GM19328 (cell line): ENCODE data around the gene ITPR3.

Experiments
- ATAC-seq: cut with Tn5 transposase; IDR thresholded peaks from one replicate; pipeline ENCODE4 v1.9.1; 2021; ENCODE audit warnings: mild to moderate bottlenecking, moderate library complexity; ENCODE audit not compliant: unreplicated experiment

The ITPR3 gene

DNA sequence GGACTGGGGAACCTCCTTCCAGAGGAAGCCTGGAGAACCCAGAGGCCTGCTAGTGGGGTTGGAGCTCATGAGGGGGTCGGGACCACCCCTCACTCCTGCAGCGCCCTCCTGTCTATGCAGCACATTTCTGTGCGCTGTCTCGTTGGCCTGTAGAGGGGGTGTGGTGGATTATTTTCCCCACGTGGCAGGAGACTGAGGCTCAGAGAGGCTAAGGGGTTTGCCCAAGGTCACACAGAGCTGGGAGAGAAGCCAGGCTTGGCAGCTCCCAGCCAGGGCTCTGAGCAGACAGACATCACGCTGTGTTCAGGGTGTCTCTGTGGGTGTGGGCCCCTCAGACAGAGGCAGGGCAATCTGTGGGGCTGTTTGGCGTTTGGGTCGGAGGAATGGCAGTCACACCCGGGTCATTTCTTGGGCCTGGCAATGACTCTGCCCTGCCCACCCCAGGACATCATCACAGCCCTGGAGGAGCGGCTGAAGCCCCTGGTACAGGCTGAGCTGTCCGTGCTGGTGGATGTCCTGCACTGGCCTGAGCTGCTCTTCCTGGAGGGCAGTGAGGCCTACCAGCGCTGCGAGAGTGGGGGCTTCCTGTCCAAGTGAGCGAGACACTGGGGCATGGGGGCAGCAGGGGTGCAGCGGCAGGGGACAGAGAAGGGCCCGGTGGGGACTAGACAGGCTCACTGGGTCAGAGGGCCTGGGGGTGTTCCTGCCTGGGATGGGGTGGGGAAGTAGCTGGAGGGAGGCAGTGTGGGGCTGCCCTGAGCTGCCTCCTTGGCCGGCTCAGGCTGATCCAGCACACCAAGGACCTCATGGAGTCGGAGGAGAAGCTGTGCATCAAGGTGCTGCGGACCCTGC is 62.7 kb downstream of the ITPR3 start:
- ATAC-seq = no peak

DNA sequence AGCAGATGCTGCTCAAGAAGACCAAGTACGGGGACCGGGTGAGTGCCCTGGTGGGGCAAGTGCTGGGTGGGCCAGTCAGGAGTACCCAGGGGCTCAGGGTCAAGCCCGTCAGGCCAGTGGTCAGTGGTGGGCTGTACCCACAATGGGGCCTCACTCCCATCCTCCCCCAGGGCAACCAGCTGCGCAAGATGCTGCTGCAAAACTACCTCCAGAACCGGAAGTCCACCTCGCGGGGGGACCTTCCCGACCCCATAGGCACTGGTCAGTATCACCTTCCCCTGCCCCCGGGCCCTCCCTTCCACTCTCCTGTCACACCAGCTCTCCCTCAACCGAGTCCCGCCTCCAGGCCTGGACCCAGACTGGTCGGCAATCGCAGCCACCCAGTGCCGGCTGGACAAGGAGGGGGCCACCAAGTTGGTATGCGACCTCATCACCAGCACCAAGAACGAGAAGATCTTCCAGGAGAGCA is 63.3 kb downstream of the ITPR3 start:
- ATAC-seq = no peak

DNA sequence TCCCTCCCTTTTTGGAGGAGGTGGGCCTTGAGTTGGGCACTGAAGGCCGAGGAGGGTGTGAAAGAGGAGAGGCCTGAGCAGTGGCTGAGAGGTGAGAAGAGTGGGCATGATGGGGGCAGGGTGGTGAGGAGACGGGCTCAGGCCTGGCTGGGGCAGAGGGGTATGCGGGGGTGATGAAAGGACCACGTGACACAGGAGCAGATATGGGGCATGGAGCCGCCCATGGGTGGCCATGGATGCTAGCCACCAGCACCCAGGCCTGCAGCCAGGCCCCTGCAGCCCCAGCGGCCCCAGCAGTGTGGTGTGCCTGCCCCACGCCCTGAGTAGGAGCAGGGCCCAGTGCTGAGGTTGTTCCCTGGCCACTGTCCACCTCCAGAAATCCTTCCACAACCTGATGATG is 63.9 kb downstream of the ITPR3 start:
- no peak for ATAC-seq

DNA sequence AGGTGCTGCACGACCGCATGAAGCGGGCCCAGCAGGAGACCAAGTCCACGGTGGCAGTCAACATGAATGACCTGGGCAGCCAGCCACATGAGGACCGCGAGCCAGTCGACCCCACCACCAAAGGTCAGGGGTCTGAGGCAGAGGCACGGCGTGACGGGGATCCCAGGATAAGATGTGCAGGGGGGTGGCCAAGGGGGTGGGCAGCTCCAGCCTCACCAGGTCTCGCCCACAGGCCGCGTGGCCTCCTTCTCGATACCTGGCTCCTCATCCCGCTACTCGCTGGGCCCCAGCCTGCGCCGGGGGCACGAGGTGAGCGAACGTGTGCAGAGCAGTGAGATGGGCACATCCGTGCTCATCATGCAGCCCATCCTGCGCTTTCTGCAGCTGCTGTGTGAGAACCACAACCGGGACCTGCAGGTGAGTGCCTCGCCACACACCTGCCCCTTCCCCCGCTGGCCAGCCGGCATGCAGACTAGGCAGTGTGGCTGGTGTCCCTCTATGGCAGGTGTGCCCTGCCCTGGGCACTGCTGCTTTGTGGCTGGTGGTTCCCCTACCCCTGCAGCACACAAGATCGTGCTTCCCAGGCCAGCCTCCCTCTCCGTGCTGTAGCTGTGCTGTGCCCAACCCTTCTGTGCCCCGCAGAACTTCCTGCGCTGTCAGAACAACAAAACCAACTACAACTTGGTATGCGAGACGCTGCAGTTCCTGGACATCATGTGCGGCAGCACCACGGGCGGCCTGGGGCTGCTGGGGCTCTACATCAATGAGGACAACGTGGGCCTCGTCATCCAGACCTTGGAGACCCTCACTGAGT is 64.5 kb downstream of the ITPR3 start:
- no peak for ATAC-seq

DNA sequence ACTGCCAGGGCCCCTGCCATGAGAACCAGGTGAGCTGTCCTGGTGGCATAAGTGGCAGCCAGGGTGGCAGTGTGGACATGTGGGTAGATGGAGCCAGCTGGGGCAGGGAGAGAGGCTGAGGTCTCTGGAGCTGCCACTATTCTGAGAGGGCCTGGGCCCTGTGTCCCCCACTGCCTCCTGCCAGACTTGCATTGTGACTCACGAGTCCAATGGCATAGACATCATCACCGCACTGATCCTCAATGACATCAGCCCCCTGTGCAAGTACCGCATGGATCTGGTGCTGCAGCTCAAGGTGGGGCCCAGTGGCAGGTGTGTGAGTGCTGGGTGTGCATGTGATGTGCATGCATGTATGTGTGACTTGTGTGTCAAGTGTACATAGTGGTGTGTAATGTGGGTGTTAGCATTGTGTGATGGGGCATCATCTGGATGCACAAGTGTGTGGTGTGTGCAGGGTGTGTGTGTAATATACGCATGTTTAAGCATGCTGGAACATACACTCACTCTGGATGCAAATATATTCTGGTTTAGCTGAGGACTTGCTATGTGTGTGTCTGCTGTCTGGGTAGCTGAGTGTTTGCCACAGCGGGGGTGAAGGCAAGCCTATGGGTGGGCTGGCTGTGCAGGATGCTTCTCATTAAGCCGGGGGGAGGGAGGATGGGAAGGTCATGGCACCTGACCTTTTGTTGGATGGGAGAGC is 65.3 kb downstream of the ITPR3 start:
- no peak for ATAC-seq

DNA sequence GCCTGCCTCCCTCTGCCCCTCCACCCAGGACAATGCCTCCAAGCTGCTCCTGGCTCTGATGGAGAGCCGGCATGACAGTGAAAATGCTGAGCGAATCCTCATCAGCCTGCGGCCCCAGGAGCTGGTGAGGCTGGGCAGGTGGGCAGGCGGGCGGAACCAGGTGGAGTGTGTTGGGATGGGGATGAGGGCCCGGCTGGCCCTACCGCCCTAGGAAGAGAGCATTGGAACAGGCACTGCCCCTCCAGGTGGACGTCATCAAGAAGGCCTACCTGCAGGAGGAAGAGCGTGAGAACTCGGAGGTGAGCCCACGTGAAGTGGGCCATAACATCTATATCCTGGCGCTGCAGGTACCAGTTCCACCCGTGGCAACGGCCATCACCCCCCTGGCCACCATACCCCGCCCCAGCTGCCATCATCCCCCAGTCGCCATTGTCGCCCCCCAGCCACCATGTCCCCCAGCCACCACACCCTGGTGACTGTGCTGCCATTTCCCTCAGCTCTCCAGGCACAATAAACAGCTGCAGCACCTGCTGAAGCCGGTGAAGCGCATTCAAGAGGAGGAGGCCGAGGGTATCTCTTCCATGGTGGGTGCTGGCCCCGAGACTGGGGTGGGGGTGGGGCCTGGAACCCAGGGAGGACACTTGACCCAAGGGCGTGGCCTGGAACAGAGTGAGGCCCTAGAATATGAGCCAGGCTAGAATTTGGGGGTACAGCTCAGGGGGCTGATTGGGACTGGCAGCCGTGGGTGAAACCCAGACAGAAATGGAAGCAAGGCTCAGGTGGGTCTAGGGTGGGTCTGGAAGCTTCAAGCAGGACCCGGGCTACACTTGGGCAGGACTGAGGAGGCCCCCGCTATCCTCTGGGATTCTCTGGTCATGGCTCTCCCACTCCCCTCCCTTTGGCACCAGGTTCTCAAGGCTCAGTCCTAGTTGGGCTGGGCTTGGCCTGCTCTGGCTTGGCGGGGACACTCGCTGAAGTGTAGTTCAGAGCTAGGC is 66.2 kb downstream of the ITPR3 start:
- ATAC-seq = no peak

DNA sequence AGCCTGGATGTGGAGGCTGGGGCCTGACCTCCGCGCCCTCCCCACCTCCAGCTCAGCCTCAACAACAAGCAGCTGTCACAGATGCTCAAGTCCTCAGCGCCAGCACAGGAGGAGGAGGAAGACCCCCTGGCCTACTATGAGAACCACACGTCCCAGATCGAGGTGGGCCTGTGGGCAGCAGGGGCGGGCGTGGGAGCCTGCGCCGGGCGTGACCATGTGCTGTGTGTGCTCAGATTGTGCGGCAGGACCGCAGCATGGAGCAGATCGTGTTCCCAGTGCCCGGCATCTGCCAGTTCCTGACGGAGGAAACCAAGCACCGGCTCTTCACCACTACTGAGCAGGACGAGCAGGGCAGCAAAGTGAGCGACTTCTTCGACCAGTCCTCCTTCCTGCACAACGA is 66.9 kb downstream of the ITPR3 start:
- ATAC-seq = no peak

DNA sequence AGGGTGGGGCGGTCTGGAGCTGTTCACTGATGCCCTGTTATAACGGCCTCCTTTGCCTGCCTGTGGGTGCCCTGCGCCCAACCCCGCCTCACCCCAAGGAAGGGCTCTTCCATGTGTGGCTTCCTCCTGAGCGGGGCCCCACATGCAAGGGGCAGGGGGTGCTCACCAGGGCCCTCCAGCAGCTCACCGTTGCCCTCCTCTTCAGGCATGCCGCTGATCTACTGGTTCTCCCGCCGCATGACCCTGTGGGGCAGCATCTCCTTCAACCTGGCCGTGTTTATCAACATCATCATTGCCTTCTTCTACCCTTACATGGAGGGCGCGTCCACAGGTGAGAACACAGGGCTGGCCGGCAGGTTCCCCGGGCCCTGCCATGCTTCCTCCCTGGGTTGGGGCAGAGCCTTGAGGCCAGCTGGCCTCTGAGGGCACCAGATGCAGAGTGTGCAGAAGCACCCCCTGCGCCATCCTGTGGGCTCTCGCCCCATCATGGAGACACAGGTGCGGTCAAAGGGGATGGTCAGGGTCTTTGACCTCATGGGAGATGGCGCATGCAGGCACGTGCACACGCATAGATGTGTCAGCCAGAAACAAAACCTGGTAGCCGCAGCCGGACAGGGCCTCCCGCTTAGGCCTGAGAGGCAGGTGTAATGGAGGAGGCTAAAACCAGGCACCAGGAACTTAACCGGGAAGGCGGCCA is 67.5 kb downstream of the ITPR3 start:
- ATAC-seq = no peak

DNA sequence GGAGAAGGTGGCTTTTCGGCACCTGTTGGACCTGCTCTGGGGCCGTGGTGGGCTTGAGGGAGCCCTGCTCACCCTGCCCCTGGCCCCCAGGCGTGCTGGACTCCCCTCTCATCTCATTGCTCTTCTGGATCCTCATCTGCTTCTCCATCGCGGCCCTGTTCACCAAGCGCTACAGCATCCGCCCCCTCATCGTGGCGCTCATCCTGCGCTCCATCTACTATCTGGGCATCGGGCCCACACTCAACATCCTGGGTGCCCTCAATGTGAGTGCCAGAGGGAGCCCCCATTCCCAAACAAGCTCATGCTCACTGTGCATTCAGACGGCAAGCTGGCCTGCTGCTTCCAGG is 68.0 kb downstream of the ITPR3 start:
- ATAC-seq = no peak

DNA sequence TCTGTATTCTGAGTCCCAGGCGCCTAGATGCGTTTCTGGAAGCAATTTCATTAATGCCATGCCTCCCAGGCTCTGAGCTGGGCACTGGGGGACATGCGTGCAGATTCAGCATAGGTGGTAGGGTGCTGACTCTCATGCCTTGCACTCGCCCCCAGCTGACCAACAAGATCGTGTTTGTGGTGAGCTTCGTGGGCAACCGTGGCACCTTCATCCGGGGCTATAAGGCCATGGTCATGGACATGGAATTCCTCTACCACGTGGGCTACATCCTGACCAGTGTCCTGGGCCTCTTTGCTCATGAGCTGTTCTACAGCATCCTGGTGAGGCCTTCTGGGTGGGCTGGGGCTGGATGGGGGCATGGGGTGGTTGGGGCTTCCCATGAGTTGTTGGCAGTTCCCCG is 68.8 kb downstream of the ITPR3 start:
- no peak for ATAC-seq

DNA sequence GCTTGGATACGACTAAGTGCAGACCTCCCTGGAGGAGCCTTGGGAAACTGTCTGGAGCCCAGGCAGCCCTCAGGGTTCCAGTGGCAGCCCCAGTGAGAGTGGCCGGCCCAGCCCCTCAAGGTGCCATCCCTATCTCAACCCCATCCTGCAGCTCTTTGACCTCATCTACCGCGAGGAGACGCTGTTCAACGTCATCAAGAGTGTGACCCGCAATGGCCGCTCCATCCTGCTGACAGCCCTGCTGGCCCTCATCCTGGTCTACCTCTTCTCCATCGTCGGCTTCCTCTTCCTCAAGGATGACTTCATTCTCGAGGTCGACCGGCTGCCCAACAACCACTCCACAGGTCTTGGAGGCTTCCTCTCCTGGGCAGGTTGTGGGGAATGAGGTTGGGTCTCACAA is 69.6 kb downstream of the ITPR3 start:
- no peak for ATAC-seq

DNA sequence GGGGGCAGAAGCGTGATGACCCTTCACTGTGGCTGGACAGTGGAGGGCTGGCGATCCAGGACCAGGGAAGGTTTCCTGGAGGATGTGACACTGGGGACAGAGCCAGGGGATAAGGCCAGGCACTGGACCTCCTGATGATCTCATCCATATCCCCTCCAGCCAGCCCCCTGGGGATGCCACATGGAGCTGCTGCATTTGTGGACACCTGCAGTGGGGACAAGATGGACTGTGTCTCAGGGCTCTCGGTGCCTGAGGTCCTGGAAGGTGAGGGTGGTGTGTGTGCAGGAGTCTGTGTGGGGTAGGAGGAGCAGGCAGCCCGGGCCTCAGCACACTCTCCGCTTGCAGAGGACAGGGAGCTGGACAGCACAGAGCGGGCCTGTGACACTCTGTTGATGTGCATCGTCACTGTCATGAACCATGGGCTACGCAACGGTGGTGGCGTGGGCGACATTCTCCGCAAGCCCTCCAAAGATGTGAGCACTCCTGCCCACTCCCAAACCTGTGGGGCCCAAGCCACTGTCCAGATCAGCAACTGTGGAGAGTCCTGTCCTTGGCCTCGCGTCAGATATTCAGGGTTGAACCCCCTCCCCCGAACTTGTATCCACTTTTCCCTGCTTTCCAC is 70.4 kb downstream of the ITPR3 start:
- no peak for ATAC-seq

DNA sequence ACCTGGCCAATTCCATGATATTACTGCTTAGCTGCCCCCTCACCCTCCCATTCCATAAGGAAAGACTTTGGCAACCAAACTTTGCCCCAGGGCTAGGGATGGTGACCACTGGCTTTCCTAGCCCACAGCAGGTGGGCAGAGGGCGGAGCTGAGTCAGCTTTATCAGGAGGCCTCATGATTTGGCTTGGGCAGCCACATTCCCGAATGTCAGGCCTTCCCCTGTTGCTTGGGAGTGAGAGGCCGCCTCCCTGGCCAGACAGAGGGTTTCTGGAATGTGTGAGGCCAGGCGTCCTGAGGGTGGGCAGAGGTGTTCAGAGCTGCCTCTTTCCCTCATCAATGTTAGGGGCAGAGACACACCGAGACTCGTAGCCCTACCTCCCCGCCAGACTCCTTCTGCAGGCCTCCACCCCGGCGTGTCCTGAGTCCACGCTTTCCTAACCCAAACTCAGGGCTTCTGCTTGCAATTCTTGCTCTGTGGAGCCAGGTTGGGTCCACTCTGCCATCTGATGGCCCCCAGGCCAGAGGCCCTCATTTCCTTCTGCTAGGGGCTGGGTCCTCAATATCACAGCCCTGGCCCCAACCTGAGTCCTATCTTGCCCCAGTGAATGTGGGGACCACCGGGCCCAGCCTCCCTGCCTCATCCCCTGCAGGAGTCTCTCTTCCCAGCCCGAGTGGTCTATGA is 71.1 kb downstream of the ITPR3 start:
- ATAC-seq = no peak

DNA sequence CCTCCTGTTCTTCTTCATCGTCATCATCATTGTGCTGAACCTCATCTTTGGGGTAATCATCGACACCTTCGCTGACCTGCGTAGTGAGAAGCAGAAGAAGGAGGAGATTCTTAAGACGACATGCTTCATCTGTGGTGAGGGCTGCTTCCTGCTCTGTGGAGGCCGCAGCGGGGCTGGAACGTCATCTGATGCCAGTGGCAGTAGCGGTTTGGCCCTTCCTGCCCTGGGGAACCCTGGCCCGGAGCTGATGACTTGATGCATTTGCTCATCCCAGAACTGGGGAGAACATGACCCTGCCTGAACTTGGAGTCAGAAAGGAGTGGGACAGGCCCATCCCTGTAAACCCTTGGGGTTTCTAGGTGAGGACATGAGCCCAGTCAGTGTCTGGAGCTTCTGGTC is 71.6 kb downstream of the ITPR3 start:
- no peak for ATAC-seq

DNA sequence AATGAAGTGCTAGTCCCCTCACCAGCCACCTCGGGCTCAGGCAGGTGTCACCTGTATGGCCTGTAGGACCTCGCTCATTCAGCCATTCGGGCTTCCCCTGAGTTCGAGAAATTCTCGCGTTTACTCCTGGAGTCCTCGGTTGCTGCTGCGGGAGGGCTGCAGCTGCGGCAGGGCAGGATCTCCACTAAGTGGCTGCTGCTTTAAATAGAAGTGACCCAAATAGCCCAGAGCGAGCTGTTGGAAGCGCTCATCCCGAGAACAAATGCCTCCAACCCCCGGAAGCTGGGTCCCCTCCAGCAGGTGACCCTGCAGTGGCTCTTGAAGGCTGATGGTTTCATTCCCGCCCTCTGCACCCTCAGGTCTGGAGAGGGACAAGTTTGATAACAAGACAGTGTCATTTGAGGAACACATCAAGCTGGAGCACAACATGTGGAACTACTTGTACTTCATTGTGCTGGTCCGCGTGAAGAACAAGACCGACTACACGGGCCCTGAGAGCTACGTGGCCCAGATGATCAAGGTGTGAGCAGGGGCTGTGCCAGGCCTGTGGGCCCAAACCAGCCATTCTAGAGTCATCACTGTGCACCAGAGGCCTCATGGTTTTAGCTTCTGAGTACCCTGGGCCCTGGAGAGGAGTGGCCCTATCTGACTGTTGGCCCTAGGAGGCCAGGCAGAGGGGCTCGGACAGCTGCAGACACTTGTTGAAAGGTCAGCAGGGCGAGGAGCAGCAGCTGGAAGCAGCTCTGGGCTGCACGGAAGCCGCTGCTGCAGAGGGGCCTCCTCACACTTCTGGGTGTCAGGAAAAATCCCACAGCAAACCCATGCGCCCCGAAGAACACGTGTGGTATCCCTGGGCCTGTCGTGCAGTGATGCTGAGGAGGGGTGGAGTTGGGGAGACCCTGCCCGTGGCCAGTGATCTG is 72.3 kb downstream of the ITPR3 start:
- ATAC-seq = no peak

DNA sequence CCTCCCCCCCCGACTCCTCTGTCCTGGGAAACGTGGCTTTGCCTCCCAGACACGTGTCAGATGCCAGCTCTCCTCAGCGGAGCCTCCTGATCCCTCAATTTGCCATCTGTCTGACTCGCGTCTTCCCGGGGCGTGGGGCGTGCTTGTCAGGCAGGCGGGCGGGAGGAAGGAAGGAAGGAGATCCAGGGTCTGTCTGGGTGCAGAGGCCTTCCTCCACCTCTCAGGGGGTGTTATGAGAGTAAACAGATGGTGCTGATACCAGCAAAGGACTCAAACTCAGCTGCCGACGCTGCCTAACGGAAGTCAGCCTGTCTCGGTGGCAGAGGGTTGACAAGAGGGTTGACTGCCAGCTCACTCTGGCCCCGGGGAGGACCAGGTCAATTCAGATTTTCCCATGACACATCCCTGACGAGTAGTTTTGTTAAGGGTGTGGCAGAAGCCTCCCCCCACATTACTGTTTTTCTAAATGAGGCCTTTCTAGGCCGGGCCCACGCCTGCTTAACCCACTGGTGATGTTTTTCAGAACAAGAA is 73.3 kb downstream of the ITPR3 start:
- ATAC-seq = no peak

DNA sequence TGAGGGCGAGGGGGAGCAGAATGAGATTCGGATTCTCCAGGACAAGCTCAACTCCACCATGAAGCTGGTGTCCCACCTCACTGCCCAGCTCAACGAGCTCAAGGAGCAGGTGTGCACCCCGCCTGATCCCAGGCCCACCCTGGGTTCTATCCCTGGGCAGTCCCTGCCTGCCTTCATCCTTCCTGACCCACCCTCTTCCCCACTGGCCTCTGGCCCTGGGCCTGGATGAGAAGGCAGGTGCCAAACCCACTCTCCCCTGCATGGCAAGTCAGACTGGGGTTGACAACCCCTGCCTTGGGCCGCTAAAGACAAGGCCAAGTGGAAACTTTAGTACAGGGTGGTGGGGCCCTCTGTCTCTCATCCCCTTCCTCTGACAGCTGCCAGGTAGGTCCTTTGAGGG is 73.9 kb downstream of the ITPR3 start:
- ATAC-seq = no peak
